ENCODE measurements around the gene GSTM3.
"Not testable (repeated sequence)": the region's sequence is repeated elsewhere in the genome, so short reads cannot be mapped to it uniquely, and the experiment has no call there.

The GSTM3 gene

GRCh38 chr1:109726728-109727373 lies 14.0 kb downstream of the GSTM3 start:
- no peak for DNase-seq (ENCODE audit: low spot score)

- no peak for DNase-seq (ENCODE audit: low spot score)
Measured at GRCh38 chr1:109726007-109726406, 14.8 kb downstream of the GSTM3 start.

GRCh38 chr1:109725510-109725909 lies 15.3 kb downstream of the GSTM3 start:
- DNase-seq (ENCODE audit: low spot score) = no peak

GRCh38 chr1:109724933-109725332 lies 15.9 kb downstream of the GSTM3 start:
- no peak for DNase-seq (ENCODE audit: low spot score)

GRCh38 chr1:109722908-109723691 lies 17.7 kb downstream of the GSTM3 start:
- no peak for DNase-seq (ENCODE audit: low spot score)

GRCh38 chr1:109721971-109722370 lies 18.9 kb downstream of the GSTM3 start:
- DNase-seq (ENCODE audit: low spot score) = no peak

GRCh38 chr1:109721042-109721441 lies 19.8 kb downstream of the GSTM3 start:
- DNase-seq (ENCODE audit: low spot score) = no peak

GRCh38 chr1:109719337-109719837 lies 21.5 kb downstream of the GSTM3 start:
- DNase-seq (ENCODE audit: low spot score) = no peak

GRCh38 chr1:109718495-109718894 lies 22.3 kb downstream of the GSTM3 start:
- DNase-seq (ENCODE audit: low spot score) = peak; percentile 70

GRCh38 chr1:109717729-109718128 lies 23.1 kb downstream of the GSTM3 start:
- no peak for DNase-seq (ENCODE audit: low spot score)

GRCh38 chr1:109716570-109717090 lies 24.2 kb downstream of the GSTM3 start:
- no peak for DNase-seq (ENCODE audit: low spot score)

GRCh38 chr1:109716121-109716520 lies 24.7 kb downstream of the GSTM3 start:
- no peak for DNase-seq (ENCODE audit: low spot score)

GRCh38 chr1:109714661-109715372 lies 26.0 kb downstream of the GSTM3 start:
- DNase-seq (ENCODE audit: low spot score) = no peak

- DNase-seq (ENCODE audit: low spot score) = no peak
Measured at GRCh38 chr1:109713636-109714035, 27.2 kb downstream of the GSTM3 start.

GRCh38 chr1:109712321-109712864 lies 28.4 kb downstream of the GSTM3 start:
- DNase-seq (ENCODE audit: low spot score) = no peak

GRCh38 chr1:109711593-109712320 lies 29.1 kb downstream of the GSTM3 start, which contains the start of gene GSTM5:
TSS of gene GSTM5 (plus strand) at chr1:109712251. CDS start at chr1:109712313, 62 bp downstream.
- DNase-seq (ENCODE audit: low spot score) = not testable (repeated sequence)

- DNase-seq (ENCODE audit: low spot score) = not testable (repeated sequence)
Measured at GRCh38 chr1:109709822-109710221, 31.0 kb downstream of the GSTM3 start.

GRCh38 chr1:109708949-109709348 lies 31.9 kb downstream of the GSTM3 start:
- DNase-seq (ENCODE audit: low spot score) = not testable (repeated sequence)

GRCh38 chr1:109705411-109705810 lies 35.4 kb downstream of the GSTM3 start:
- DNase-seq (ENCODE audit: low spot score) = no peak

GRCh38 chr1:109704173-109704572 lies 36.7 kb downstream of the GSTM3 start:
- DNase-seq (ENCODE audit: low spot score) = no peak

GRCh38 chr1:109702940-109703339 lies 37.9 kb downstream of the GSTM3 start:
- not testable (repeated sequence) for DNase-seq (ENCODE audit: low spot score)

Measured in HuH-7 (cell line).